ENCODE measurements around the gene TMEM125.

Gene TMEM125

DNA sequence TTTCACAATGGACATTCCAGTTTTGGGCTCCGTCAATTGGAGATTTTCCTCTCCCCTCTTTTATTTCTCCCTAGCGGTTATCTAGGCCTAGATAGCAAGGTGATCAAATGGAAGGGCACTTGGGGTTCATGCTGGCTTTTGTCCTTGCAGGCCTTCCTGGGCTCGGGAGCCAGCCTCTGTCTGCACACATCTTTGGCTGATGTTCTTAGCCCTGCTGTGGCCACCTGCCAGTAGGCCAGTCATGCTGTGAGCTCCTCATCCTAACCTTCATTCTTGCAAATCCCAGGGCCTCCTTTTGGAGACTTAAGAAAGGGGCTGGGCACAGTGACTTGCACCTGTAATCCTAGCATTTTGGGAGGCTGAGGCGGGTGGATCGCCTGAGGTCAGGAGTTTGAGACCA, 44.5 kb downstream of the TMEM125 start:
- Histone ChIP-seq H3K27ac (ENCODE audit: low read depth, low read length, poor library complexity, severe bottlenecking) (no peak overlapping the region), H3K27me3 (ENCODE audit: insufficient read depth, low read length) (no peaks in the 10 kb centered on the region), H3K9me2 (ENCODE audit: low read depth, low read length) (no peaks in the 10 kb centered on the region), H3K4me1 (ENCODE audit: insufficient read depth, low read length, severe bottlenecking) (no peaks in the 10 kb centered on the region), H3K9ac (ENCODE audit: low read length) (no peak overlapping the region), H3K79me2 (ENCODE audit: insufficient read depth, low read length) (no peaks in the 10 kb centered on the region), H2AFZ (ENCODE audit: low read length) (no peak overlapping the region), H4K20me1 (ENCODE audit: insufficient read depth, low read length) (no peaks in the 10 kb centered on the region), H3F3A (ENCODE audit: insufficient read depth, low read length) (no peaks in the 10 kb centered on the region), H3K36me3 (ENCODE audit: insufficient read depth, low read length) (no peaks in the 10 kb centered on the region), H3K4me2 (ENCODE audit: low read length) (no peak overlapping the region), H3K9me3 (ENCODE audit: low read length) (no peaks in the 10 kb centered on the region), H3K4me3 (ENCODE audit: low read depth, low read length, poor library complexity, severe bottlenecking) (no peak overlapping the region)
- no peak for TF ChIP-seq CTCF (IDR thresholded peaks at IDR 0.05; ENCODE audit: low read length)
- TF ChIP-seq EZH2 (IDR thresholded peaks at IDR 0.05; ENCODE audit: borderline replicate concordance, low read length): no peak

DNA sequence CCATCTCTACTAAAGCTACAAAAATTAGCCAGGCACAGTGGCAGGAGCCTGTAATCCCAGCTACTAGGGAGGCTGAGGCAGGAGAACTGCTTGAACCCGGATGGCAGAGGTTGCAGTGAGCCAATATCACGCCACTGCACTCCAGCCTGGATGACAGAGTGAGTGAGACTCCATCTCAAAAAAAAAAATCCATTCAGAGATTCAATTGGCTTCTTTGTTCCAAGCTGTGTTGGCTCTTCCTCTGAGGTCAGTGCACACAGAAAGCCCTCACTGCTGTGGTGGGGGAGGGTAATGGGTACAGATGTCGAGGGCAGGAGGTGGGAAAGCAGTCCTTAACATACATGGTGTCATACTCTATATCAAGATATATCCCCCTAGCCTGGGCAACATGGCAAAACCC, 45.7 kb downstream of the TMEM125 start:
- no peak overlapping the region for H3K4me3 ChIP-seq (ENCODE audit: low read depth, low read length, poor library complexity, severe bottlenecking)
- H3K9ac ChIP-seq (ENCODE audit: low read length): no peak overlapping the region
- no peaks in the 10 kb centered on the region for H3K9me3 ChIP-seq (ENCODE audit: low read length)
- TF ChIP-seq CTCF (IDR thresholded peaks at IDR 0.05; ENCODE audit: low read length): no peak
- no peak for TF ChIP-seq EZH2 (IDR thresholded peaks at IDR 0.05; ENCODE audit: borderline replicate concordance, low read length)
- H2AFZ ChIP-seq (ENCODE audit: low read length): no peak overlapping the region
- H3K79me2 ChIP-seq (ENCODE audit: insufficient read depth, low read length): no peaks in the 10 kb centered on the region
- no peaks in the 10 kb centered on the region for H3K36me3 ChIP-seq (ENCODE audit: insufficient read depth, low read length)
- no peaks in the 10 kb centered on the region for H3F3A ChIP-seq (ENCODE audit: insufficient read depth, low read length)
- H3K9me2 ChIP-seq (ENCODE audit: low read depth, low read length): no peaks in the 10 kb centered on the region
- H3K27me3 ChIP-seq (ENCODE audit: insufficient read depth, low read length): no peaks in the 10 kb centered on the region
- no peak overlapping the region for H3K4me2 ChIP-seq (ENCODE audit: low read length)
- H3K4me1 ChIP-seq (ENCODE audit: insufficient read depth, low read length, severe bottlenecking): no peaks in the 10 kb centered on the region
- H3K27ac ChIP-seq (ENCODE audit: low read depth, low read length, poor library complexity, severe bottlenecking): no peak overlapping the region
- H4K20me1 ChIP-seq (ENCODE audit: insufficient read depth, low read length): no peaks in the 10 kb centered on the region

- no peaks in the 10 kb centered on the region for H3K79me2 ChIP-seq (ENCODE audit: insufficient read depth, low read length)
- TF ChIP-seq CTCF (IDR thresholded peaks at IDR 0.05; ENCODE audit: low read length) (no peak), EZH2 (IDR thresholded peaks at IDR 0.05; ENCODE audit: borderline replicate concordance, low read length) (no peak)
- no peaks in the 10 kb centered on the region for H3K9me2 ChIP-seq (ENCODE audit: low read depth, low read length)
- H2AFZ ChIP-seq (ENCODE audit: low read length): no peak overlapping the region
- H3K9me3 ChIP-seq (ENCODE audit: low read length): no peaks in the 10 kb centered on the region
- no peaks in the 10 kb centered on the region for H3K27me3 ChIP-seq (ENCODE audit: insufficient read depth, low read length)
- H3K36me3 ChIP-seq (ENCODE audit: insufficient read depth, low read length): no peaks in the 10 kb centered on the region
- H3K4me1 ChIP-seq (ENCODE audit: insufficient read depth, low read length, severe bottlenecking): no peaks in the 10 kb centered on the region
- no peak overlapping the region for H3K27ac ChIP-seq (ENCODE audit: low read depth, low read length, poor library complexity, severe bottlenecking)
- H3K4me3 ChIP-seq (ENCODE audit: low read depth, low read length, poor library complexity, severe bottlenecking): no peak overlapping the region
- no peaks in the 10 kb centered on the region for H4K20me1 ChIP-seq (ENCODE audit: insufficient read depth, low read length)
- no peaks in the 10 kb centered on the region for H3F3A ChIP-seq (ENCODE audit: insufficient read depth, low read length)
- H3K4me2 ChIP-seq (ENCODE audit: low read length): no peak overlapping the region
- H3K9ac ChIP-seq (ENCODE audit: low read length): no peak overlapping the region
Observed at GRCh38 chr1:43315963-43316737, 46.4 kb downstream of the TMEM125 start.

Measured in OCI-LY1 (cell line).